Right lobe of liver (tissue), 4 donors: Measurements from ENCODE around the gene FAM229A.

Experiments
- CTCF ChIP-seq, 4 donors: fragments of 200-600 bp in 3 of 4; fragments of 450-650 bp in 1 of 4; IDR thresholded peaks; one replicate each; pipeline versions ENCODE4 v1.5.1 to v1.8.0; 2016 to 2022; ENCODE audit warnings: antibody characterized with exemption in 4 of 4, mild to moderate bottlenecking in 2 of 4
- POLR2A ChIP-seq: fragments of 450-650 bp; IDR thresholded peaks from one replicate; pipeline ENCODE4 v1.6.1; 2017; ENCODE audit warnings: antibody characterized with exemption, mild to moderate bottlenecking
- donor health status: DM: no; HTN: no; CAD: no.
- donor health status: DM: no; HTN: no; CAD: no.
- donor health status: DM: no; HTN: yes; CAD: no.

DNA sequence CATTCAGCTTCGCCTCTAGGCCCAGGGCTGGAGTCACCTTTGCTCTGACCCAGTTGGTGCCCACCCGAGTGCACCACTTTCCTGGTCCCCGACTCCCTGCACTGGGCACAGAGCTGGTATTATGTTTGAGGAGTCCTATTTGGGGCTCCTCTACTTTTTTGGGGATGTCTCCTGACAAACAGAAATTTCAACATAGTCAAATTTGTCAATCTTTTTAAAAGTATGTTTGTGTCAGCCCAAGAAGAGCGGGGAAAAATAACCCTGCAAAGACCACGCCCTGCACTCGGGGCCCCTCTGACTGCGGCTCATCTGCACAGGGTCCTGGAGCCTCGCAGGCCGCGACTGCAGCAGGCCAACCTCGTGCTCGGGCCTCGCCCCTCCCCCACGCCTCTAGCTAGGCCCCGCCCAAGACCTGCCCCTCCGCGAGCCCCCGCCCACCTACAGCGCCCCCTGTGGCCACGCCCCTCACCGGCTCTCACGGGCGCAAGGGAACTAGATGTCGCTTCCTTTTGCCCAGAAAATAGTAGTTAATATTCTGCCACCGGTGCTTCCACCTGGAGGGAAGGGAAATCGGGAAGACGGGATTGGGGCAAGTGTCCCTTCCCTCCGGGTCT is 11.4 kb downstream of the FAM229A start:
- no peak for TF ChIP-seq POLR2A
- TF ChIP-seq CTCF (IDR thresholded peaks at IDR 0.05) = peak; percentile 51 to 59 (median 56)
